Measurements from ENCODE around the gene HOXC13.

HOXC13 gene

DNA sequence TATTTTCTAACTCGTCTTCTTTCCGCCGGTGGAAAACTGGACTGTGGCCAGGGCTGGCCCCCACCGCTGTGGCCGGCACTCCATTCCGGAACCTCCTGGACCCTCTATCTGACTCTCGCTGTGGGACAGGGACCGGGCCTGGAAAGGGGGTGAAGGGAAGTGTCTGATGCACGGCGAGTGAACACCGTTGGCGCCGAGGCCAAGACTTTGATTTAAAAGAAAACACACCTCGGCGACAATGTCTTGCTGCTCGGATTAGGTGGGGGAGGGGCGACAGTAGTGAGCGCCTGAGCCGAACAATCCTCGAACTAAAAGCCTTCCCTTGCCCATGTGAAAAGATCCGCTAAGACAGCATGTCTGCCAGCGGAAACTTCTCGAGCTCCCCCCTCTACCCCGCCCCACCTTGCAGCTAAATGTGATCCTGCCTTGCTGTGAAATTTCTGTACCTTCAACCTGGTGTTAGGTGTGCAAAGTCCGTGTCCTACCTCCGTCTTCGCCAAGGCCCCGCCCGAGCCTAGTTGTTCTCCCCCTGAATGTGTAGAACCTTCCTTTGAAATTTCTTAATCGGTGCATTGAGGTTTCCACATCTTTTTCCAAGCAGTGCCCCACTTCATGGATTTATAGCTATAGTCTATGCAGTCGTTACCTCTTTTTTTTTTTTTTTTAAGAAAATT lies 37.0 kb downstream of the HOXC13 start:
- peaks cover 28% of the 10 kb centered on the region for H3K27me3 ChIP-seq (replicated peaks; ENCODE audit: control insufficient read depth, insufficient read depth, low read length)
- DNase-seq (ENCODE audit: low read depth) = no peak
- H3K9me3 ChIP-seq (ENCODE audit: control insufficient read depth, low read length) = no peaks in the 10 kb centered on the region
- no peak overlapping the region for H3K9ac ChIP-seq (ENCODE audit: low read length)
- H3K4me3 ChIP-seq (ENCODE audit: low read length) = peak overlapping the region; percentile 86
- H3K36me3 ChIP-seq (ENCODE audit: control insufficient read depth, insufficient read depth, low read length, severe bottlenecking) = no peaks in the 10 kb centered on the region
- H3K4me1 ChIP-seq (ENCODE audit: control insufficient read depth, insufficient read depth, low read length) = peaks cover 12% of the 10 kb centered on the region

DNA sequence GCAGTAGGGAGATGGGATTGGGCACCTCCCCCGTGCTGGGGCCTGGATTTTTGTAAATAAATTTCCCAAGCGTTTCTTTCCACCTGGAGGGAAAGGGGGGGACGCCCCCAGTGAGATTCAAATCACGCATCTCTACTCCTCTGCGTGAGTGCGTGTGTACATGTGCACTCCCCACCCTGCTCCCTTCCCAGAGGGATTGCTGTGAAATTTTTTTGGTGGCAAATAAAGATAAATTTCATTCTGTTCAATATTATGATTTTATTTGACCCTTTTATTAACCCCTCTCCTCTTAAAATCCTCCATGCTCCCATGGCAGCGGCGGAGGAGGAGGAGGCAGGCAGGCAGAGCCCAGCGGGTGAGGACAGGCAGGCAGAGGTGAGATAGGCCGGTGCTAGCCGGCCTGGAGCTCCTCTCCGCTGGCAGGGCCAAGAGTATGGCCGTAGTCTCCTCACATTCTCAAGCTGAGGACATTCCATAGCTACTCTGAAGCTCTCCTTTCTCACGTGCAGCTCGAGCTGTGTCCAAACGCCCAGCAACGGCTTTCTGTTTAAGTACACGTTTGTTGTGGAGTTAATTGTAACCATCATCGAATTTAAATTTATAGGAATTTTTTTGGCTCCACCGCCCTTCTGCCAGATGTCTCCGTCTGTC lies 37.7 kb downstream of the HOXC13 start:
- Histone ChIP-seq H3K9ac (ENCODE audit: low read length) (no peak overlapping the region), H3K4me1 (ENCODE audit: control insufficient read depth, insufficient read depth, low read length) (peaks cover 12% of the 10 kb centered on the region), H3K36me3 (ENCODE audit: control insufficient read depth, insufficient read depth, low read length, severe bottlenecking) (no peaks in the 10 kb centered on the region), H3K9me3 (ENCODE audit: control insufficient read depth, low read length) (no peaks in the 10 kb centered on the region), H3K27me3 (replicated peaks; ENCODE audit: control insufficient read depth, insufficient read depth, low read length) (peaks cover 21% of the 10 kb centered on the region), H3K4me3 (ENCODE audit: low read length) (no peak overlapping the region)
- DNase-seq (ENCODE audit: low read depth) = no peak

DNA sequence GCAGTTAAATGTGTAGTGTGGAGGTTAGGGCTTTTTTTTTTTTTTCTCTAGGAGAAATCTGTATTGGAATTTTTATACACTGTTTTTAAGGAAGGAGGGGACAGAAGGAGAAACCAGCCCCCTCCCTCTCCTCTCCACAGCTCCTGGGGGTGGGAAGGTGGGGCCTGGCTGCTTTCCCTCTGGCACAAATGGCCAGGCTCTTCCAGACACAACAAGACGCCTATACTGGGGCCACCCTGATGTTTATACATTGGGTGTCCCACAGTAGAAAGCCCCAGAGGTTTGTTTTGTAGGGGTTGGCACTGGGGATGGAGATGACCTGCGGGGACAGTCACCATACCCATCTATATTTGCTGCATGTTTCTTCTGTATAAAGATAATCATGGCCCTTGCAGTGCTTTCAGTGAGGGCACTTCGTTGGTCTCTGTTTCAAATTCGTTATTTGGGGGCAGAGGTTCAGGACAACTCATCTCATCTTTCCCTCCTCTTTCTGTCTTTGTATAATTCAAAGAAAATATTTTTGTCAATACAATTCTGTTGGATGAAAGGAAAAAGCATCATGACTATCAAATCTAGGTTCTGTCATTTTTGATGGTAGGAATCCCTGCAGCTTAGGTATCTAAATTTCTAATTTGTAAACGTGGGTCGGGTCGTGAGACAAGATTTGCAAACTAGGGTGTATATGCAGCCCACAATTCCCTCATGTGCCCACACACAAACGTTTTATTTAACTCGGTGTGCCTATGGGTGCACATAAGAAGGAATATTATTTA lies 38.4 kb downstream of the HOXC13 start:
- Histone ChIP-seq H3K9me3 (ENCODE audit: control insufficient read depth, low read length) (no peaks in the 10 kb centered on the region), H3K9ac (ENCODE audit: low read length) (no peak overlapping the region), H3K4me3 (ENCODE audit: low read length) (no peak overlapping the region), H3K36me3 (ENCODE audit: control insufficient read depth, insufficient read depth, low read length, severe bottlenecking) (no peaks in the 10 kb centered on the region), H3K27me3 (replicated peaks; ENCODE audit: control insufficient read depth, insufficient read depth, low read length) (peaks cover 14% of the 10 kb centered on the region), H3K4me1 (ENCODE audit: control insufficient read depth, insufficient read depth, low read length) (peaks cover 10% of the 10 kb centered on the region)
- DNase-seq (ENCODE audit: low read depth) = no peak

DNA sequence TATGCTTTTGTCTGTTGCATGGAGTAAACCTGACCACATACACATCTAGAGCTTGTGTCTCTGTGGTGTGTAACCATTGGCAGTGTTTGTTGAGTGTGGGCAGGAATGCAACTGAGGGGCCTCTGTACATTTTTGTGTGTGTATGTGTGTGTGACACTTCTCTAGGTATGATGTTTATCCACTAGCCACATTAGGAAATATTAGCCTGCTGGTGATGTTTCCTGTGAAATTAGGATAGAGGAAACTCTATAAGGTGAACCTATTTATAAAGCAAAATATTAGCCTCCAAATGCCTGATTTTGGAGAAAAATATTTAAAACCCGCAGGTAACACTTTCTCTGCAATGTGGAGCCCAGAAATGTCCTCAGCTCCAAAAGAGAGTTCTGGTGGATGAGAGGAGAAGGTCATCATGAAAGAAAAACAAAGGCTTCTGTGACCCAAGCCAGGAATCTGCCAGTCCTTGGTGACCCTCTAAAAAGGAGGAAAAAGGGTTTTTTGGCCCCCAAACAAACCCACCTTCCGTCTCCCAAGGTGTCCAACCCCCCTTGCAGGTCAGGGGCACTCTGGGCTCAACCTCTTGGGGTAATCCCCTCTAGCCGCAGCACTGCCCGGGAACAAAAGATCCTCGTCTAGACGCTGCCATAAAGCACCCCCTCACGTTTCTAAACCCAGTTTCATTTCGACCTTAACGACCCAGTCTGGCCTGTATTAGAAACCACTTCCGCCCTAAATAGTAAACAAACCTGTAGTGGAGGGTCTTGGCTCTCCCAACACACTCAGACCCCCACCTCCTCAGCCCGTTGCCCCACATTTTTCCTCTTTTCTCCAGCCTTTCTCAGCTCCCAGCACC lies 39.2 kb downstream of the HOXC13 start:
- Histone ChIP-seq H3K9me3 (ENCODE audit: control insufficient read depth, low read length) (no peaks in the 10 kb centered on the region), H3K36me3 (ENCODE audit: control insufficient read depth, insufficient read depth, low read length, severe bottlenecking) (no peaks in the 10 kb centered on the region), H3K4me1 (ENCODE audit: control insufficient read depth, insufficient read depth, low read length) (peaks cover 3% of the 10 kb centered on the region), H3K9ac (ENCODE audit: low read length) (no peak overlapping the region), H3K27me3 (replicated peaks; ENCODE audit: control insufficient read depth, insufficient read depth, low read length) (peaks cover 8% of the 10 kb centered on the region), H3K4me3 (ENCODE audit: low read length) (no peak overlapping the region)
- no peak for DNase-seq (ENCODE audit: low read depth)

DNA sequence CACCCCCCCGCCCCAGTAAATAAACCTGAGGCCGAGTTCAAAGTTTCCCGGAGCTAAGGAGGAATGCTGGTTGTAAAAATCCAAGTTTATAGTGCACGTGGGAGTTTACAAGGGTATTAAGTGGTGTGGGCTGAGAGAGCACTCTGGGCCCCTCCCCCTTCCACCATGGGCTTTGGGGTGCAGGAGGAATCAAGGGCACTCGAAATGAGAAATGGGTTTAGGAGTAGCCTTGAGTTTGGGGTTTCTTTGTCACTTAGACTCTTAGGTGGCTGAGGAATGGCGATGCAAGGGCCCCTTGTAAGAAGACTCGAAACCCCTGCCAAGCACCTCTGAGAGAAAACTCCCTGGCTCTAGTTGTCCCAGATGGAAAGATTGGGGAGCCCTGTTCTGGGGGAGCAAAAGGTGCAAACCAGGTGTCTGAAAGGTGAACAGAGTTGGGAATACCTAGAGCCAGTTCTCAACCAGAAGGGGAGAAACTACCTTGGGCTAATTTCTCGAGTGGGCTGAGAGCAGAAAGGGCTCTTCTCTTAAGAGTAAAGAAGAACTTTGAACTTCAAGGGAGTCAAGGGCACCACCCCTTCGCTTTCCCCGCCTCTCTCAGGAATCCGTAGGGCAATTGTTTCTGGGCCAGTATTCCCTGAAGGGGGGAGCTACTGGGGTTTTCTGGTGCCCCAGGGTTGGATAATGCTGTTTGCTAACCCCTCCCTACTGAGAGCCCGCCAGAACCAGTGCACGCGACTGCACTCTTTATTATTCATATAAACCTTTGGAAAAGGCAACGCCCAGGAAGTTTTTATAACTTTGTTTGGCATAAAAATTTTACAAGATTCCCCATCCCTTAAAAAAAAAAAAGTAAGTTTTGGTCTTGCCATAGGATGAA lies 40.1 kb downstream of the HOXC13 start:
- H3K9me3 ChIP-seq (ENCODE audit: control insufficient read depth, low read length) = no peaks in the 10 kb centered on the region
- H3K36me3 ChIP-seq (ENCODE audit: control insufficient read depth, insufficient read depth, low read length, severe bottlenecking) = no peaks in the 10 kb centered on the region
- peaks cover 3% of the 10 kb centered on the region for H3K4me1 ChIP-seq (ENCODE audit: control insufficient read depth, insufficient read depth, low read length)
- DNase-seq (ENCODE audit: low read depth) = no peak
- H3K9ac ChIP-seq (ENCODE audit: low read length) = no peak overlapping the region
- H3K4me3 ChIP-seq (ENCODE audit: low read length) = no peak overlapping the region
- H3K27me3 ChIP-seq (replicated peaks; ENCODE audit: control insufficient read depth, insufficient read depth, low read length) = peaks cover 8% of the 10 kb centered on the region

DNA sequence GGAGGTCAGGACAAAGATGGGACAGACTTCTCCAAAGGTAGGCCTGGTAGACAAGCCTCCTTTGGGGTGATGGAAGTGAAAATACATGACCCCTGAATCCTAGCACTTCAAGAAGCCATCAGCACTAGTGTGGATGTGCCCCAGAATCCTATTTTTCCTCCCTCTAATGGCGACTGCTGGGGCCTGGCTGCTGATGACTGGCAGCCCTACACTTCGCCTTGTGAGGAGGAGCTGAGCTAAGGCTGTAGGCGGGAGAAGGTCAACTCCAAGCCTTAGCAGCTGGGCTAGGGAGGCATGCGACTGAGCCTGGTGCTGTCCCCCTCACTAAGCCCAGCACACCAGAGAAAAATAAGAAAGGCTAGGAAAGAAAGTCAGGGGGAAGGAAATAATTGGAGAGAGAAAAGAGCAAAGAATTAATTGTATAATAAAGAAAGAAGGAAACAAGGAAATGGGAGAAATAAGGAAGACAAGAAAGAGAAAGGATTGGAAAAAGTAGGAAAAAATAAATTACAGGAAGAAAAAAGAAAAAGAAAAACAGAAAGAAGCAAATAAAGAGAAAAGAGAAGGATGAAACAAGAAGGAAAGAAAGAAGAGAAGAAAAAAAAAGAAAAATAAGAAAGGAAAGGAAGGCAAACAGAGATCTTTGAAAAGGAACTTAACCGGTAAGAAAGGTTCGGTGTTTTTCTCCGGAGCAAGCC lies 41.6 kb downstream of the HOXC13 start:
- H3K9ac ChIP-seq (ENCODE audit: low read length) = peak overlapping the region; percentile 74
- no peak for DNase-seq (ENCODE audit: low read depth)
- H3K4me3 ChIP-seq (ENCODE audit: low read length) = peak overlapping the region; percentile 37
- peaks cover 8% of the 10 kb centered on the region for H3K27me3 ChIP-seq (replicated peaks; ENCODE audit: control insufficient read depth, insufficient read depth, low read length)
- H3K9me3 ChIP-seq (ENCODE audit: control insufficient read depth, low read length) = no peaks in the 10 kb centered on the region
- no peaks in the 10 kb centered on the region for H3K36me3 ChIP-seq (ENCODE audit: control insufficient read depth, insufficient read depth, low read length, severe bottlenecking)
- H3K4me1 ChIP-seq (ENCODE audit: control insufficient read depth, insufficient read depth, low read length) = peaks cover 3% of the 10 kb centered on the region

DNA sequence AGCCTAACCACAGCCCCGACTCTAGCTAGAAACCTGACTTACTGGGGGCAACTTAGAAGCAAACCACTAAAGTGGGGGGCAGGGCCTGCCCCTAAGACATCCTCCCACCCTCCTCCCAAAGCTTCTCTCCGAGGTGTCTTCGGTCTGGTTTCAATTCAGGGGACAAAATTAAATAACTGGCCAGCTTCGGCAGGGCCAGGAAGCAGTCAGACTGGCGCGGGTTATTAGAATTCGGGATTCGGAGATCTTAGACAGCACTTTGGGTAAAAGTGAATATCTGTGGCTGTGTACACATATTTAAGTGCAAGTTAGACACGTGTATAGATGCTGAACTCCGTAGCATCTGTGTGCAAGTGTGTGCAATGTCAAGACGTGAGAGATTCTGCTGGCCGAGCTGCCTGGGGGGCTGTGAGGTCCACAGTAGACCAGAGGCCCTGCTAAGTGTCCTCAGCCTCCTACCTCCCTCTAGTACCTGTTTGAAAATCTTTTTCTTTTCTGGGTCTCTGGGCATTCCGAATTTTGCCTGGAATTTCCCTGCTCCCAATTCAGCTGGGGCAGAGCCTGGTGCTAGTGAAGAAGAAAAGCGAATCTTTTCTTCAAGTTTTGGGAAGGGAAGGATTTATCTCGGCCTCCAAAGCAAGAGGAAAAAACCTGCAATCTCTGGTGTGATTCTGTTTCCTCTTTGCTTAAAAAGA lies 42.3 kb downstream of the HOXC13 start:
- H3K9me3 ChIP-seq (ENCODE audit: control insufficient read depth, low read length) = no peaks in the 10 kb centered on the region
- H3K4me1 ChIP-seq (ENCODE audit: control insufficient read depth, insufficient read depth, low read length) = no peaks in the 10 kb centered on the region
- peak overlapping the region; percentile 37 for H3K4me3 ChIP-seq (ENCODE audit: low read length)
- no peaks in the 10 kb centered on the region for H3K36me3 ChIP-seq (ENCODE audit: control insufficient read depth, insufficient read depth, low read length, severe bottlenecking)
- DNase-seq (ENCODE audit: low read depth) = no peak
- H3K27me3 ChIP-seq (replicated peaks; ENCODE audit: control insufficient read depth, insufficient read depth, low read length) = peaks cover 8% of the 10 kb centered on the region
- peak overlapping the region; percentile 74 for H3K9ac ChIP-seq (ENCODE audit: low read length)

DNA sequence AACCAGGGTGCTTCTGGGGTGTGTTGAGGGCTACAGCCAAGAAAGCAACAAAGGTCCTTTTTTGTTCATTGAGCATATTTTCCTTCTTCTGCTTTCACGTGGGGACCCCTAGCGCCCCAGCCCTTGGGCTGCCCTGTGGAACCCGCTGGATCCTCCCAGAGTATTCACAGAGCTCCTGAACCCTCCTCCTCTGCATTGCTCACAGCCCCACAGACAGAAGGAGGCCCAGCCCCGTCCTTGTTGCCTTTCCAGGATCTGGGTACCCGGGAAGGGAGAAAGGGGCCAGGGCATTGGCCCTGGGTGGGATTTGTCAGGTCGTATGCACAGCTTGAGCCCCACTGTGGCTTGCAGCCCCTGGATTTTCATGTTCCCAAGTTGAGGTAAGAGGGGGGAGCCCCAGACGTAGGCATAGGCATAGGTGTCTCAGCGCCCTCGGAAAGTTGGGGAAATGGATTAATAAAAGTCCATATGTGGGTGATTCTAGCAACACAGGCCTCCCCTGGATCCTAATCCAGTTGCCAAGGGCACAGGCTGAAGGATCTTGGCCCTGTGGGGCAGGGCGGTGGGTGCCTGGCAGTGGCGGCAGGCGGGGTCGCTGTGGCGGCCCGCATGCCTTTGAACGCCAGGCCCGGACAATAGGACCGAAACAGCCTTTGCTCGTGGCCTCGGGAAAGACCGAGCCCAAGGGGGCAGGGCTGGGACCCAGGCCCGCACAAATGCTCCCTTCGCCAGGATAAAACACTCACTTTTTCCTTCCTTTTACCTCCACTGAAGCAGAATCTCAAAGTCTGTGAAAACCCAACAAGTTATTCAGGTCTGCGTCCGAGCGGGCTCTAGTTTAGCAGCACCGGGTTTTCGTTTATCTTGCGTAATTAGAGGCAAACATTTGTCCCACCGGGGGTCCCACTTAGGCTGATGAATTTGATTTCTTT lies 43.3 kb downstream of the HOXC13 start:
- Histone ChIP-seq H3K4me1 (ENCODE audit: control insufficient read depth, insufficient read depth, low read length) (peaks cover under 1% of the 10 kb centered on the region), H3K9ac (ENCODE audit: low read length) (peak overlapping the region; percentile 74), H3K4me3 (ENCODE audit: low read length) (peak overlapping the region; percentile 52), H3K36me3 (ENCODE audit: control insufficient read depth, insufficient read depth, low read length, severe bottlenecking) (no peaks in the 10 kb centered on the region), H3K27me3 (replicated peaks; ENCODE audit: control insufficient read depth, insufficient read depth, low read length) (peaks cover 7% of the 10 kb centered on the region), H3K9me3 (ENCODE audit: control insufficient read depth, low read length) (no peaks in the 10 kb centered on the region)
- no peak for DNase-seq (ENCODE audit: low read depth)
